HG03097 (cell line): ENCODE results near the gene KCNQ1.

ENCODE experiments used
- ATAC-seq: cut with Tn5 transposase; IDR thresholded peaks from one replicate; pipeline ENCODE4 v1.9.1; 2021; ENCODE audit not compliant: unreplicated experiment, low FRiP score

The KCNQ1 gene

GRCh38 chr11:2897048-2897447 lies 452.2 kb downstream of the KCNQ1 start:
- no peak for ATAC-seq

GRCh38 chr11:2898366-2899079 lies 453.7 kb downstream of the KCNQ1 start:
- ATAC-seq: no peak
